WTC11 (cell line): ENCODE results near the gene TBC1D22A.

ENCODE experiments used
- ELF4 ChIP-seq: sonication (generic); formaldehyde crosslinking; IDR thresholded peaks from 2 replicates; pipeline ENCODE4 v1.8.1; 2022; ENCODE audit warnings: low read depth, mild to moderate bottlenecking, moderate library complexity, missing genetic modification reagents
- NR3C1 ChIP-seq: sonication (generic); formaldehyde crosslinking; conservative IDR thresholded peaks from 2 replicates; pipeline ENCODE4 v1.8.1; 2023; ENCODE audit warnings: low read depth, mild to moderate bottlenecking, missing genetic modification reagents
- TF ChIP-seq, protein P1 (sequence below): sonication (generic); formaldehyde crosslinking; conservative IDR thresholded peaks from 2 replicates; pipeline ENCODE4 v1.8.1; 2022; ENCODE audit warnings: mild to moderate bottlenecking, missing genetic modification reagents
- TF ChIP-seq, protein P2 (sequence below): fragments of 250-450 bp; sonication (Bioruptor Pico); IDR thresholded peaks from 2 replicates; pipeline ENCODE4 v1.9.0; 2021; ENCODE audit warnings: moderate library complexity, mild to moderate bottlenecking, inconsistent platforms, borderline replicate concordance
- TF ChIP-seq, protein P3 (sequence below): fragments of 200-600 bp; IDR thresholded peaks from 2 replicates; pipeline ENCODE4 v1.8.0; 2022; ENCODE audit warnings: antibody characterized with exemption

DNA sequence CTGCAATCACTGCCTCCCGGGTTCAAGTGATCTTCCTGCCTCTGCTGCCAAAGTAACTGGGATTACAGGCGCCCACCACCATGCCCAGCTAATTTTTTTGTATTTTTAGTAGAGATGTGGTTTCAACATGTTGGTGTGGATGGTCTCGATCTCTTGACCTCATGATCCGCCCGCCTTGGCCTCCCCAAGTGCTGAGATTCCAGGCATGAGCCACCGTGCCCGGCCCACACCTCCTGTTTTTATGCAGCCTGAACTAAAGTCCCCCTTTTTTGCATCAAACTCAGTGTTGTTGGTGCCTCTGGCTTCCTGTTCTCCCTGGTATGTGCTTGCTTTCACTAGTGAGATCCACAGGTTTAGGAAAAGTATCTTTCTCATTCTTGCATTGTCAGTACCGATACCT lies 4.2 kb downstream of the TBC1D22A start:
- TF ChIP-seq, protein P1, sequence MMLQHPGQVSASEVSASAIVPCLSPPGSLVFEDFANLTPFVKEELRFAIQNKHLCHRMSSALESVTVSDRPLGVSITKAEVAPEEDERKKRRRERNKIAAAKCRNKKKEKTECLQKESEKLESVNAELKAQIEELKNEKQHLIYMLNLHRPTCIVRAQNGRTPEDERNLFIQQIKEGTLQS (CRISPR knock-in tag), result no peak
- TF ChIP-seq NR3C1 (CRISPR knock-in tag) (no peak), ELF4 (CRISPR knock-in tag) (no peak)
- TF ChIP-seq, protein P2, sequence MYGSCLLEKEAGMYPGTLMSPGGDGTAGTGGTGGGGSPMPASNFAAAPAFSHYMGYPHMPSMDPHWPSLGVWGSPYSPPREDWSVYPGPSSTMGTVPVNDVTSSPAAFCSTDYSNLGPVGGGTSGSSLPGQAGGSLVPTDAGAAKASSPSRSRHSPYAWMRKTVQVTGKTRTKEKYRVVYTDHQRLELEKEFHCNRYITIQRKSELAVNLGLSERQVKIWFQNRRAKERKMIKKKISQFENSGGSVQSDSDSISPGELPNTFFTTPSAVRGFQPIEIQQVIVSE (CRISPR knock-in tag), result no peak
- TF ChIP-seq, protein P3, sequence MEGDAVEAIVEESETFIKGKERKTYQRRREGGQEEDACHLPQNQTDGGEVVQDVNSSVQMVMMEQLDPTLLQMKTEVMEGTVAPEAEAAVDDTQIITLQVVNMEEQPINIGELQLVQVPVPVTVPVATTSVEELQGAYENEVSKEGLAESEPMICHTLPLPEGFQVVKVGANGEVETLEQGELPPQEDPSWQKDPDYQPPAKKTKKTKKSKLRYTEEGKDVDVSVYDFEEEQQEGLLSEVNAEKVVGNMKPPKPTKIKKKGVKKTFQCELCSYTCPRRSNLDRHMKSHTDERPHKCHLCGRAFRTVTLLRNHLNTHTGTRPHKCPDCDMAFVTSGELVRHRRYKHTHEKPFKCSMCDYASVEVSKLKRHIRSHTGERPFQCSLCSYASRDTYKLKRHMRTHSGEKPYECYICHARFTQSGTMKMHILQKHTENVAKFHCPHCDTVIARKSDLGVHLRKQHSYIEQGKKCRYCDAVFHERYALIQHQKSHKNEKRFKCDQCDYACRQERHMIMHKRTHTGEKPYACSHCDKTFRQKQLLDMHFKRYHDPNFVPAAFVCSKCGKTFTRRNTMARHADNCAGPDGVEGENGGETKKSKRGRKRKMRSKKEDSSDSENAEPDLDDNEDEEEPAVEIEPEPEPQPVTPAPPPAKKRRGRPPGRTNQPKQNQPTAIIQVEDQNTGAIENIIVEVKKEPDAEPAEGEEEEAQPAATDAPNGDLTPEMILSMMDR, result no peak
